Measurements from ENCODE around the gene SLIT3.

SLIT3 gene

DNA sequence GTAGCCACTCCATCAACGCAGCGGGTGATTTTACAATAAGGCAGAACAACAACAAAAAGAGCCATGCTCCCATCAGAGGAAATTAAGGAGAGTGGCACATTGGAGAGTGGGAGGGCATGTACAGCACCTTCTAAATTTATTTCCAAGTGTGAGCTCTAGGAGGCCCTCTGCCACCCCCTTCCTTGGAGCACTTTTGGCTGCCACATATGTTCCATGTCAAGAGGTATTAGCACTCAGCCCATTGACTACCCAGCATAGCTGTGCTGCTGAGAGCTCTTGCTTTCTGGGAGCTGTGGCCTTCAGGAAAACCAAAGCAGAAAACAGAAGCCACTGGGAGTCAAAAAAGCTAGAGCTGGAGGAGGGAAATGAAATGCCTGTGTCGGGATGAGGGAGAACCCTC is 521.6 kb downstream of the SLIT3 start:
- no peaks in the 10 kb centered on the region for H3K36me3 ChIP-seq (ENCODE audit: control insufficient read depth in 2 of 2, insufficient read depth in 1 of 2, low read length in 2 of 2)
- ChIA-PET CTCF (no interaction called here), POLR2A (no interaction called here)
- TF ChIP-seq ZNF747 (tag by site-specific recombination; IDR thresholded peaks at IDR 0.05) (no peak), ZBTB8A (tag by site-specific recombination; IDR thresholded peaks at IDR 0.05) (no peak), ZBTB17 (tag by site-specific recombination; IDR thresholded peaks at IDR 0.05) (no peak), ZNF324 (tag by site-specific recombination; IDR thresholded peaks at IDR 0.05) (no peak), ZNF266 (tag by site-specific recombination; IDR thresholded peaks at IDR 0.05; ENCODE audit: low read depth) (no peak), ZNF843 (tag by site-specific recombination; IDR thresholded peaks at IDR 0.05) (no peak), KLF1 (tag by site-specific recombination; IDR thresholded peaks at IDR 0.05) (no peak), SCRT1 (tag by site-specific recombination; IDR thresholded peaks at IDR 0.05; ENCODE audit: borderline replicate concordance) (no peak), ZNF23 (tag by site-specific recombination; IDR thresholded peaks at IDR 0.05; ENCODE audit: borderline replicate concordance) (no peak), MEIS1 (CRISPR knock-in tag; IDR thresholded peaks at IDR 0.05; ENCODE audit: borderline replicate concordance) (no peak), ZNF37A (tag by site-specific recombination; IDR thresholded peaks at IDR 0.05) (no peak)
- TF ChIP-seq, protein P1, sequence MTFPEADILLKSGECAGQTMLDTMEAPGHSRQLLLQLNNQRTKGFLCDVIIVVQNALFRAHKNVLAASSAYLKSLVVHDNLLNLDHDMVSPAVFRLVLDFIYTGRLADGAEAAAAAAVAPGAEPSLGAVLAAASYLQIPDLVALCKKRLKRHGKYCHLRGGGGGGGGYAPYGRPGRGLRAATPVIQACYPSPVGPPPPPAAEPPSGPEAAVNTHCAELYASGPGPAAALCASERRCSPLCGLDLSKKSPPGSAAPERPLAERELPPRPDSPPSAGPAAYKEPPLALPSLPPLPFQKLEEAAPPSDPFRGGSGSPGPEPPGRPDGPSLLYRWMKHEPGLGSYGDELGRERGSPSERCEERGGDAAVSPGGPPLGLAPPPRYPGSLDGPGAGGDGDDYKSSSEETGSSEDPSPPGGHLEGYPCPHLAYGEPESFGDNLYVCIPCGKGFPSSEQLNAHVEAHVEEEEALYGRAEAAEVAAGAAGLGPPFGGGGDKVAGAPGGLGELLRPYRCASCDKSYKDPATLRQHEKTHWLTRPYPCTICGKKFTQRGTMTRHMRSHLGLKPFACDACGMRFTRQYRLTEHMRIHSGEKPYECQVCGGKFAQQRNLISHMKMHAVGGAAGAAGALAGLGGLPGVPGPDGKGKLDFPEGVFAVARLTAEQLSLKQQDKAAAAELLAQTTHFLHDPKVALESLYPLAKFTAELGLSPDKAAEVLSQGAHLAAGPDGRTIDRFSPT (tag by site-specific recombination; IDR thresholded peaks at IDR 0.05) = no peak
- TF ChIP-seq, protein P2, sequence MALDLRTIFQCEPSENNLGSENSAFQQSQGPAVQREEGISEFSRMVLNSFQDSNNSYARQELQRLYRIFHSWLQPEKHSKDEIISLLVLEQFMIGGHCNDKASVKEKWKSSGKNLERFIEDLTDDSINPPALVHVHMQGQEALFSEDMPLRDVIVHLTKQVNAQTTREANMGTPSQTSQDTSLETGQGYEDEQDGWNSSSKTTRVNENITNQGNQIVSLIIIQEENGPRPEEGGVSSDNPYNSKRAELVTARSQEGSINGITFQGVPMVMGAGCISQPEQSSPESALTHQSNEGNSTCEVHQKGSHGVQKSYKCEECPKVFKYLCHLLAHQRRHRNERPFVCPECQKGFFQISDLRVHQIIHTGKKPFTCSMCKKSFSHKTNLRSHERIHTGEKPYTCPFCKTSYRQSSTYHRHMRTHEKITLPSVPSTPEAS (tag by site-specific recombination; IDR thresholded peaks at IDR 0.05) = no peak
- no peak overlapping the region for H3K27ac ChIP-seq (ENCODE audit: extremely low read depth, low read depth, low read length)
- no peaks in the 10 kb centered on the region for H3K9me3 ChIP-seq (ENCODE audit: control insufficient read depth, insufficient read depth, low read depth, low read length)
- H3K4me3 ChIP-seq (ENCODE audit: low read depth, low read length) = no peak overlapping the region
- no peaks in the 10 kb centered on the region for H3K4me1 ChIP-seq (ENCODE audit: control insufficient read depth, insufficient read depth, low read length)

DNA sequence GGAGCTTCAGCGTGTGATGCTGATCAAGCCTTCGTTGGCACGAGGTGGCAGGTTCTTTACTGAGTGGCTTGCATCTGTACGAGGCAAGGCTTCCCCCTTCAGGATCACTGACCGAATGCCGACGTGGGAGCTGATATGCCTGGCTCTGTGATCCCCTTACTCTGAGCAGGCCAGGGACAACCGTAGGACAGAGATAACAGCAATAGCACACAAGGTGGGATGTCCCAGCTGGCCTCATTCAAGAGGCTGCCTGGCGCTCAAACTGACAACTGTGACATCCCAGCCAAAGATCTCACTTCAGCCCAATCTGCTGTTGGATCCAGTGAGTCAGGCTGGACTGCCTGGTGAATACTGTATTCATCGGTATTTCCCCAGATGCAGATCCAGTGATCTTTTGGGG is 522.4 kb downstream of the SLIT3 start:
- Histone ChIP-seq H3K4me3 (ENCODE audit: low read depth, low read length) (no peak overlapping the region), H3K9me3 (ENCODE audit: control insufficient read depth, insufficient read depth, low read depth, low read length) (no peaks in the 10 kb centered on the region), H3K36me3 (ENCODE audit: control insufficient read depth in 2 of 2, insufficient read depth in 1 of 2, low read length in 2 of 2) (no peaks in the 10 kb centered on the region), H3K27ac (ENCODE audit: extremely low read depth, low read depth, low read length) (no peak overlapping the region), H3K4me1 (ENCODE audit: control insufficient read depth, insufficient read depth, low read length) (no peaks in the 10 kb centered on the region)
- ChIA-PET CTCF (no interaction called here), POLR2A (no interaction called here)
- TF ChIP-seq ZNF10 (tag by site-specific recombination; IDR thresholded peaks at IDR 0.05) (no peak), ZNF426 (tag by site-specific recombination; IDR thresholded peaks at IDR 0.05) (no peak), ZNF791 (tag by site-specific recombination; IDR thresholded peaks at IDR 0.05) (no peak), ZNF223 (tag by site-specific recombination; IDR thresholded peaks at IDR 0.05) (no peak), ZBTB21 (tag by site-specific recombination; IDR thresholded peaks at IDR 0.05) (no peak), KLF9 (tag by site-specific recombination; IDR thresholded peaks at IDR 0.05; ENCODE audit: low read depth) (no peak), ZNF16 (tag by site-specific recombination; IDR thresholded peaks at IDR 0.05; ENCODE audit: low read depth) (no peak), GFI1B (tag by site-specific recombination; IDR thresholded peaks at IDR 0.05) (no peak), ZNF2 (tag by site-specific recombination; IDR thresholded peaks at IDR 0.05) (no peak)
- TF ChIP-seq, protein P1 (tag by site-specific recombination; IDR thresholded peaks at IDR 0.05) = no peak
- TF ChIP-seq, protein P3, sequence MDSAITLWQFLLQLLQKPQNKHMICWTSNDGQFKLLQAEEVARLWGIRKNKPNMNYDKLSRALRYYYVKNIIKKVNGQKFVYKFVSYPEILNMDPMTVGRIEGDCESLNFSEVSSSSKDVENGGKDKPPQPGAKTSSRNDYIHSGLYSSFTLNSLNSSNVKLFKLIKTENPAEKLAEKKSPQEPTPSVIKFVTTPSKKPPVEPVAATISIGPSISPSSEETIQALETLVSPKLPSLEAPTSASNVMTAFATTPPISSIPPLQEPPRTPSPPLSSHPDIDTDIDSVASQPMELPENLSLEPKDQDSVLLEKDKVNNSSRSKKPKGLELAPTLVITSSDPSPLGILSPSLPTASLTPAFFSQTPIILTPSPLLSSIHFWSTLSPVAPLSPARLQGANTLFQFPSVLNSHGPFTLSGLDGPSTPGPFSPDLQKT (IDR thresholded peaks at IDR 0.05; ENCODE audit: borderline replicate concordance, low read depth, low read length) = no peak
- TF ChIP-seq, protein P4, sequence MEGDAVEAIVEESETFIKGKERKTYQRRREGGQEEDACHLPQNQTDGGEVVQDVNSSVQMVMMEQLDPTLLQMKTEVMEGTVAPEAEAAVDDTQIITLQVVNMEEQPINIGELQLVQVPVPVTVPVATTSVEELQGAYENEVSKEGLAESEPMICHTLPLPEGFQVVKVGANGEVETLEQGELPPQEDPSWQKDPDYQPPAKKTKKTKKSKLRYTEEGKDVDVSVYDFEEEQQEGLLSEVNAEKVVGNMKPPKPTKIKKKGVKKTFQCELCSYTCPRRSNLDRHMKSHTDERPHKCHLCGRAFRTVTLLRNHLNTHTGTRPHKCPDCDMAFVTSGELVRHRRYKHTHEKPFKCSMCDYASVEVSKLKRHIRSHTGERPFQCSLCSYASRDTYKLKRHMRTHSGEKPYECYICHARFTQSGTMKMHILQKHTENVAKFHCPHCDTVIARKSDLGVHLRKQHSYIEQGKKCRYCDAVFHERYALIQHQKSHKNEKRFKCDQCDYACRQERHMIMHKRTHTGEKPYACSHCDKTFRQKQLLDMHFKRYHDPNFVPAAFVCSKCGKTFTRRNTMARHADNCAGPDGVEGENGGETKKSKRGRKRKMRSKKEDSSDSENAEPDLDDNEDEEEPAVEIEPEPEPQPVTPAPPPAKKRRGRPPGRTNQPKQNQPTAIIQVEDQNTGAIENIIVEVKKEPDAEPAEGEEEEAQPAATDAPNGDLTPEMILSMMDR (tag by site-specific recombination; IDR thresholded peaks at IDR 0.05) = no peak
- TF ChIP-seq, protein P5, sequence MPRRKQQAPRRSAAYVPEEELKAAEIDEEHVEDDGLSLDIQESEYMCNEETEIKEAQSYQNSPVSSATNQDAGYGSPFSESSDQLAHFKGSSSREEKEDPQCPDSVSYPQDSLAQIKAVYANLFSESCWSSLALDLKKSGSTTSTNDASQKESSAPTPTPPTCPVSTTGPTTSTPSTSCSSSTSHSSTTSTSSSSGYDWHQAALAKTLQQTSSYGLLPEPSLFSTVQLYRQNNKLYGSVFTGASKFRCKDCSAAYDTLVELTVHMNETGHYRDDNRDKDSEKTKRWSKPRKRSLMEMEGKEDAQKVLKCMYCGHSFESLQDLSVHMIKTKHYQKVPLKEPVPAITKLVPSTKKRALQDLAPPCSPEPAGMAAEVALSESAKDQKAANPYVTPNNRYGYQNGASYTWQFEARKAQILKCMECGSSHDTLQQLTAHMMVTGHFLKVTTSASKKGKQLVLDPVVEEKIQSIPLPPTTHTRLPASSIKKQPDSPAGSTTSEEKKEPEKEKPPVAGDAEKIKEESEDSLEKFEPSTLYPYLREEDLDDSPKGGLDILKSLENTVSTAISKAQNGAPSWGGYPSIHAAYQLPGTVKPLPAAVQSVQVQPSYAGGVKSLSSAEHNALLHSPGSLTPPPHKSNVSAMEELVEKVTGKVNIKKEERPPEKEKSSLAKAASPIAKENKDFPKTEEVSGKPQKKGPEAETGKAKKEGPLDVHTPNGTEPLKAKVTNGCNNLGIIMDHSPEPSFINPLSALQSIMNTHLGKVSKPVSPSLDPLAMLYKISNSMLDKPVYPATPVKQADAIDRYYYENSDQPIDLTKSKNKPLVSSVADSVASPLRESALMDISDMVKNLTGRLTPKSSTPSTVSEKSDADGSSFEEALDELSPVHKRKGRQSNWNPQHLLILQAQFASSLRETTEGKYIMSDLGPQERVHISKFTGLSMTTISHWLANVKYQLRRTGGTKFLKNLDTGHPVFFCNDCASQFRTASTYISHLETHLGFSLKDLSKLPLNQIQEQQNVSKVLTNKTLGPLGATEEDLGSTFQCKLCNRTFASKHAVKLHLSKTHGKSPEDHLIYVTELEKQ (tag by site-specific recombination; IDR thresholded peaks at IDR 0.05; ENCODE audit: borderline replicate concordance) = no peak
